Activated CD4-positive, alpha-beta T cell treated with anti-CD3 and anti-CD28 coated beads, Interleukin-2, amount 10 ng/mL, durations not matched to agents 7 days and 5 days (primary cell): ENCODE results near the gene SCP2. TPM values are rescaled to one million over a fixed set of nuclear protein-coding genes. Genes with fewer than 3 reads are reported as not detected.

Experiments
- CTCF ChIA-PET: fragments of 350-600 bp; sonication (Branson Sonifier 250); formaldehyde crosslinking; loops from one replicate; lab custom pipeline; 2021; ENCODE audit warnings: antibody characterized with exemption; lab: Charles Lee
- POLR2A ChIA-PET: fragments of 350-600 bp; sonication (Branson Sonifier 250); formaldehyde crosslinking; loops from one replicate; lab custom pipeline; 2021; ENCODE audit warnings: antibody characterized with exemption; lab: Charles Lee
- DNase-seq: peaks from one replicate; pipeline ENCODE4 v3.0.0-alpha.2; 2020
- H3K27ac Mint-ChIP-seq: one replicate; pipeline ENCODE4 v1.8.0; 2021; ENCODE audit warnings: mild to moderate bottlenecking, moderate library complexity, mixed read lengths
- H3K27me3 Mint-ChIP-seq: one replicate; pipeline ENCODE4 v1.8.0; 2021; ENCODE audit warnings: mixed read lengths
- H3K36me3 Mint-ChIP-seq: one replicate; pipeline ENCODE4 v1.8.0; 2021; ENCODE audit warnings: low read depth, mixed read lengths
- H3K4me1 Mint-ChIP-seq: one replicate; pipeline ENCODE4 v1.8.0; 2021; ENCODE audit warnings: mixed read lengths
- H3K4me3 Mint-ChIP-seq: one replicate; pipeline ENCODE4 v1.8.0; 2021; ENCODE audit warnings: mild to moderate bottlenecking, moderate library complexity, mixed read lengths
- H3K9me3 Mint-ChIP-seq: one replicate; pipeline ENCODE4 v1.8.0; 2021; ENCODE audit warnings: mixed read lengths
- total RNA-seq, 2 experiments: library from RNA; stranded (reverse); gene quantifications; one replicate each; pipeline ENCODE4 v1.2.3, GENCODE V29; 2021

SCP2 gene
- total RNA-seq, 2 experiments from 2014 or later, result 83.3 to 102 TPM

- peaks cover 16% of the 10 kb centered on the region for H3K36me3 Mint-ChIP-seq
- ChIA-PET CTCF (interaction anchor here (1.1 kb wide), 1 partner anchor 26 kb away, joined by 3 read pairs; no protein-coding TSS in a partner anchor), POLR2A (no interaction called here)
- no peaks in the 10 kb centered on the region for H3K9me3 Mint-ChIP-seq
- no peak overlapping the region for H3K27ac Mint-ChIP-seq
- H3K4me3 Mint-ChIP-seq, result no peak overlapping the region
- DNase-seq, result no peak
- H3K27me3 Mint-ChIP-seq, result no peaks in the 10 kb centered on the region
- H3K4me1 Mint-ChIP-seq, result peaks cover 6% of the 10 kb centered on the region
These were observed 99.2 kb downstream of the SCP2 start for GRCh38 chr1:53026254-53026653.

GRCh38 chr1:53031732-53032131, 104.7 kb downstream of the SCP2 start:
- DNase-seq, result no peak
- POLR2A ChIA-PET, result no interaction called here
- Mint-ChIP-seq H3K9me3 (no peaks in the 10 kb centered on the region), H3K4me3 (no peak overlapping the region), H3K27ac (no peak overlapping the region), H3K27me3 (no peaks in the 10 kb centered on the region), H3K4me1 (peaks cover 6% of the 10 kb centered on the region), H3K36me3 (peaks cover 21% of the 10 kb centered on the region)
- CTCF ChIA-PET, result interaction anchor here (1.2 kb wide), 1 partner anchor 115 kb away, joined by 3 read pairs; no protein-coding TSS in a partner anchor

GRCh38 chr1:53037159-53037558, 110.1 kb downstream of the SCP2 start:
- Mint-ChIP-seq H3K9me3 (no peaks in the 10 kb centered on the region), H3K4me1 (no peaks in the 10 kb centered on the region), H3K4me3 (no peak overlapping the region), H3K27ac (no peak overlapping the region), H3K36me3 (peaks cover 16% of the 10 kb centered on the region), H3K27me3 (no peaks in the 10 kb centered on the region)
- ChIA-PET POLR2A (no interaction called here), CTCF (no interaction called here)
- no peak for DNase-seq

- CTCF ChIA-PET, result no interaction called here
- H3K27me3 Mint-ChIP-seq, result no peaks in the 10 kb centered on the region
- no peaks in the 10 kb centered on the region for H3K9me3 Mint-ChIP-seq
These were observed 111.5 kb downstream of the SCP2 start for GRCh38 chr1:53038566-53038965.

GRCh38 chr1:53043271-53043670, 116.2 kb downstream of the SCP2 start:
- Mint-ChIP-seq H3K27me3 (no peaks in the 10 kb centered on the region), H3K27ac (no peak overlapping the region), H3K4me1 (peaks cover 11% of the 10 kb centered on the region), H3K36me3 (peaks cover 22% of the 10 kb centered on the region), H3K9me3 (no peaks in the 10 kb centered on the region), H3K4me3 (no peak overlapping the region)
- ChIA-PET POLR2A (interaction anchor here (0.7 kb wide), 1 partner anchor 120 kb away, joined by 6 read pairs; no protein-coding TSS in a partner anchor), CTCF (interaction anchor here (1.2 to 1.4 kb wide), 2 partner anchors 16 to 200 kb away, joined by 3 read pairs; partner anchors contain the start of gene ZYG11A)
- no peak for DNase-seq

More at GRCh38 chr1:53038566-53038965, 111.5 kb downstream of the SCP2 start:
- Mint-ChIP-seq H3K4me3 (no peak overlapping the region), H3K27ac (no peak overlapping the region), H3K36me3 (peaks cover 12% of the 10 kb centered on the region), H3K4me1 (no peaks in the 10 kb centered on the region)
- DNase-seq, result no peak
- POLR2A ChIA-PET, result no interaction called here

GRCh38 chr1:53044926-53045325, 117.8 kb downstream of the SCP2 start:
- no peak overlapping the region for H3K27ac Mint-ChIP-seq
- DNase-seq, result no peak
- peaks cover 14% of the 10 kb centered on the region for H3K4me1 Mint-ChIP-seq
- no peaks in the 10 kb centered on the region for H3K27me3 Mint-ChIP-seq
- ChIA-PET CTCF (interaction anchor here (0.9 kb wide), 1 partner anchor 15 kb away, joined by 5 read pairs; no protein-coding TSS in a partner anchor), POLR2A (no interaction called here)
- H3K9me3 Mint-ChIP-seq, result no peaks in the 10 kb centered on the region
- H3K36me3 Mint-ChIP-seq, result peaks cover 22% of the 10 kb centered on the region
- H3K4me3 Mint-ChIP-seq, result no peak overlapping the region

GRCh38 chr1:53046930-53047329, 119.9 kb downstream of the SCP2 start:
- H3K36me3 Mint-ChIP-seq, result peaks cover 24% of the 10 kb centered on the region
- no peaks in the 10 kb centered on the region for H3K27me3 Mint-ChIP-seq
- ChIA-PET POLR2A (no interaction called here), CTCF (interaction anchor here (1.0 kb wide), 1 partner anchor 17 kb away, joined by 4 read pairs; no protein-coding TSS in a partner anchor)
- peaks cover 14% of the 10 kb centered on the region for H3K4me1 Mint-ChIP-seq
- DNase-seq, result no peak
- H3K9me3 Mint-ChIP-seq, result no peaks in the 10 kb centered on the region
- H3K27ac Mint-ChIP-seq, result no peak overlapping the region
- no peak overlapping the region for H3K4me3 Mint-ChIP-seq

- Mint-ChIP-seq H3K4me3 (no peak overlapping the region), H3K9me3 (no peaks in the 10 kb centered on the region), H3K36me3 (peaks cover 29% of the 10 kb centered on the region), H3K4me1 (peaks cover 14% of the 10 kb centered on the region), H3K27me3 (no peaks in the 10 kb centered on the region), H3K27ac (no peak overlapping the region)
- no peak for DNase-seq
- ChIA-PET CTCF (interaction anchor here (0.6 to 0.9 kb wide), 2 partner anchors 20 to 46 kb away, joined by 3 to 4 read pairs; no protein-coding TSS in a partner anchor), POLR2A (interaction anchor here (0.5 to 0.6 kb wide), 2 partner anchors 196 to 1203 kb away, joined by 3 read pairs; no protein-coding TSS in a partner anchor)
These were observed 121.0 kb downstream of the SCP2 start for GRCh38 chr1:53047737-53048736.

GRCh38 chr1:53048960-53049573, 122.0 kb downstream of the SCP2 start:
- no peak for DNase-seq
- no peak overlapping the region for H3K4me3 Mint-ChIP-seq
- H3K36me3 Mint-ChIP-seq, result peaks cover 37% of the 10 kb centered on the region
- H3K4me1 Mint-ChIP-seq, result peaks cover 14% of the 10 kb centered on the region
- POLR2A ChIA-PET, result no interaction called here
- H3K27ac Mint-ChIP-seq, result no peak overlapping the region
- no peaks in the 10 kb centered on the region for H3K27me3 Mint-ChIP-seq
- CTCF ChIA-PET, result no interaction called here
- H3K9me3 Mint-ChIP-seq, result no peaks in the 10 kb centered on the region

GRCh38 chr1:53049574-53049967, 122.5 kb downstream of the SCP2 start:
- Mint-ChIP-seq H3K27ac (no peak overlapping the region), H3K4me3 (no peak overlapping the region), H3K4me1 (peaks cover 14% of the 10 kb centered on the region), H3K9me3 (no peaks in the 10 kb centered on the region), H3K36me3 (peaks cover 42% of the 10 kb centered on the region), H3K27me3 (no peaks in the 10 kb centered on the region)
- CTCF ChIA-PET, result no interaction called here
- POLR2A ChIA-PET, result no interaction called here
- DNase-seq, result no peak

- Mint-ChIP-seq H3K27me3 (no peaks in the 10 kb centered on the region), H3K36me3 (peaks cover 38% of the 10 kb centered on the region), H3K9me3 (no peaks in the 10 kb centered on the region), H3K4me3 (no peak overlapping the region), H3K4me1 (peaks cover 14% of the 10 kb centered on the region), H3K27ac (no peak overlapping the region)
- DNase-seq, result no peak
- CTCF ChIA-PET, result interaction anchor here (0.7 kb wide), 1 partner anchor 14 kb away, joined by 3 read pairs; no protein-coding TSS in a partner anchor
- POLR2A ChIA-PET, result no interaction called here
These were observed 123.2 kb downstream of the SCP2 start for GRCh38 chr1:53050310-53050709.

GRCh38 chr1:53051676-53052075, 124.6 kb downstream of the SCP2 start:
- no peak overlapping the region for H3K27ac Mint-ChIP-seq
- POLR2A ChIA-PET, result no interaction called here
- H3K27me3 Mint-ChIP-seq, result no peaks in the 10 kb centered on the region
- H3K4me3 Mint-ChIP-seq, result no peak overlapping the region
- DNase-seq, result no peak
- CTCF ChIA-PET, result interaction anchor here (1.5 kb wide), 1 partner anchor 10 kb away, joined by 3 read pairs; no protein-coding TSS in a partner anchor
- peaks cover 38% of the 10 kb centered on the region for H3K36me3 Mint-ChIP-seq
- peaks cover 12% of the 10 kb centered on the region for H3K4me1 Mint-ChIP-seq
- H3K9me3 Mint-ChIP-seq, result no peaks in the 10 kb centered on the region
